Measurements from ENCODE around the gene RPS8. TPM values are rescaled to one million over a fixed set of nuclear protein-coding genes. Genes with fewer than 3 reads are reported as not detected.

RPS8 gene
- total and polyA plus RNA-seq, 2 of the 8 experiments (the other 6 are each of a cell fraction or from before 2014, with no cell fraction given) = 2,261 to 2,407 TPM

GRCh38 chr1:44787506-44787905 is 12.2 kb downstream of the RPS8 start (continued):
- TF ChIP-seq CBX8 (IDR thresholded peaks at IDR 0.05; ENCODE audit: borderline replicate concordance, low read depth, low read length) (no peak), RAD21 (IDR thresholded peaks at IDR 0.05 in 1 of 2, conservative IDR thresholded peaks at IDR 0.05 in 1 of 2; ENCODE audit: low read depth in 2 of 2, low read length in 2 of 2) (no peak)
